Ovary (tissue), 9 donors: ENCODE data around the gene SLFN14. TPM values are rescaled to one million over a fixed set of nuclear protein-coding genes. Genes with fewer than 3 reads are reported as not detected.
"Not testable (repeated sequence)": the region's sequence is repeated elsewhere in the genome, so short reads cannot be mapped to it uniquely, and the experiment has no call there.

Experiments
- DNase-seq, 5 donors: peaks; one replicate each; pipeline ENCODE4 v3.0.0-alpha.2; 2019 to 2020
- H3K27ac ChIP-seq, 2 donors: fragments of 200-600 bp; one replicate each; pipeline versions ENCODE4 v1.5.1 to v1.8.0; 2019 to 2022
- H3K27me3 ChIP-seq: fragments of 200-600 bp; one replicate; pipeline ENCODE4 v1.8.0; 2022
- H3K36me3 ChIP-seq: fragments of 200-600 bp; sonication (generic); one replicate; pipeline ENCODE4 v1.5.1; 2019
- H3K4me1 ChIP-seq: one replicate; pipeline ENCODE4 v1.8.1; 2013; ENCODE audit warnings: mild to moderate bottlenecking, moderate library complexity; ENCODE audit not compliant: insufficient read depth
- H3K4me3 ChIP-seq: fragments of 200-600 bp; sonication (generic); one replicate; pipeline ENCODE4 v1.5.1; 2017
- H3K9me3 ChIP-seq, 2 donors: fragments of 200-600 bp in 1 of 2; sonication (generic) in 1 of 2; one replicate each; pipeline versions ENCODE4 v1.5.1 to v1.8.1; 2013 to 2019; ENCODE audit warnings: mild to moderate bottlenecking in 1 of 2, moderate library complexity in 1 of 2
- EP300 ChIP-seq: sonication (generic); formaldehyde crosslinking; IDR thresholded peaks from one replicate; pipeline ENCODE4 v1.6.1; 2017; ENCODE audit warnings: antibody characterized with exemption
- POLR2A ChIP-seq: fragments of 450-650 bp; IDR thresholded peaks from one replicate; pipeline ENCODE4 v1.6.1; 2017; ENCODE audit warnings: antibody characterized with exemption, mild to moderate bottlenecking, moderate library complexity
- WGBS, 3 donors: extraction: QIAGEN DNeasy Blood & Tissue Kit in 1 of 3; methylation state at CpG; one replicate each; pipeline versions ENCODE4 v1.1.5 to v1.1.7; 2013 to 2017; 5-methylcytosine and 5-hydroxymethylcytosine counted together
- intact Hi-C, 4 donors: fragments of 100-400 bp; cut with DNase I; formaldehyde crosslinking; loops; one replicate each; pipeline versions ENCODE4 v1.11.0 to v1.15.1; 2022 to 2023
- polyA plus RNA-seq, 2 donors: library from polyadenylated mRNA; stranded (reverse); fragments of 200-250 nt in 1 of 2; fragments of 350-450 nt in 1 of 2; fragmentation: Illumina TruSeq in 1 of 2; extraction: RNeasy Lipid Tissue Mini Kit (QIAGEN cat#74804) in 1 of 2; gene quantifications; one replicate each; pipeline ENCODE4 v1.2.3, GENCODE V29; 2013 to 2014
- total RNA-seq, 7 donors: library from RNA; depleted of rRNA in 2 of 7; stranded (reverse); fragments of >200 nt in 2 of 7; fragmentation: NEBNext Ultra II Directional in 3 of 7; extraction: Animal tissue kit (Norgen Biotek cat#: 25700) in 3 of 7; gene quantifications; one replicate each; pipeline versions ENCODE4 v1.1.0 to v1.2.4, GENCODE V29; 2016 to 2023
- TF ChIP-seq, protein P1 (sequence below), 3 donors: fragments of 450-650 bp in 2 of 3; fragments of 200-600 bp in 1 of 3; IDR thresholded peaks; one replicate each; pipeline versions ENCODE4 v1.5.1 to v1.8.0; 2016 to 2022; ENCODE audit warnings: antibody characterized with exemption in 3 of 3, mild to moderate bottlenecking in 1 of 3
- donor health status: DM: no; HTN: no; CAD: no; lungs with moderate emphysema.
- donor health status: DM: no; HTN: no; CAD: no.
- donor health status: Bipolar disorder and iron deficiency.
- donor health status: DM: yes; HTN: yes; CAD: no.
- donor health status: DM: no; HTN: no; CAD: no.
- donor health status: DM: yes; HTN: yes; CAD: no.

Gene SLFN14
- total and polyA plus RNA-seq, 9 donors, result not detected

DNA sequence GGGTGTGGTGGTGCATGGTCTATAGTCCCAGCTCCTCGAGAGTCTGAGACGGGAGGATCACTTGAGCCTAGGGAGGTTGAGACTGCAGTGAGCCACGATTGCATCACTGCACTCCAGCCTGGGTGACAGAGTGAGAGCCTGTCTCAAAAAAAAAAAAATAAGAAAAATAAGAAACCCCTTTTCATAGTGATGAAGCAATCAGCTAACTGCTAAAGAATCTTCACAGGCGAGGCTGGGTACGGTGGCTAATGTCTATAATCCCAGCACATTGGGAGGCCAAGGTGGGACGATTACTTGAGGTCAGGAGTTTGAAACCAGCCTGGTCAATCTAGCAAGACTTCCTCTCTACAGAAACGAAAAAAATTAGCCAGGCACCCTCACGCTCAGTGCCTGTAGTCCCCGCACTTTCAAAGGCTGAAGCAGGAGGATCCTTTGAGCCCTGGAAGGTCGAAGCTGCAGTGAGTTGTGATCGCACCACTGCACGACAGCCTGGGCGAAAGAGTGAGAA is 23.9 kb downstream of the SLFN14 start:
- no peak for DNase-seq
- Histone ChIP-seq H3K27ac (peak overlapping the region in 1 of 2 donors; percentile 48), H3K27me3 (no peaks in the 10 kb centered on the region), H3K4me3 (no peak overlapping the region), H3K36me3 (no peaks in the 10 kb centered on the region), H3K4me1 (no peaks in the 10 kb centered on the region), H3K9me3 (no peaks in the 10 kb centered on the region)
- intact Hi-C loops, result loop anchor here in 2 of 4 donors (10.0 kb wide), 2 partner anchors 222 to 362 kb away; no protein-coding TSS in a partner anchor
- WGBS, 3 donors, result 83 to 87% (median 87%) methylated on average over 13 of the region's 13 CpGs
- TF ChIP-seq POLR2A, result no peak
- TF ChIP-seq EP300, result no peak
- TF ChIP-seq, protein P1, sequence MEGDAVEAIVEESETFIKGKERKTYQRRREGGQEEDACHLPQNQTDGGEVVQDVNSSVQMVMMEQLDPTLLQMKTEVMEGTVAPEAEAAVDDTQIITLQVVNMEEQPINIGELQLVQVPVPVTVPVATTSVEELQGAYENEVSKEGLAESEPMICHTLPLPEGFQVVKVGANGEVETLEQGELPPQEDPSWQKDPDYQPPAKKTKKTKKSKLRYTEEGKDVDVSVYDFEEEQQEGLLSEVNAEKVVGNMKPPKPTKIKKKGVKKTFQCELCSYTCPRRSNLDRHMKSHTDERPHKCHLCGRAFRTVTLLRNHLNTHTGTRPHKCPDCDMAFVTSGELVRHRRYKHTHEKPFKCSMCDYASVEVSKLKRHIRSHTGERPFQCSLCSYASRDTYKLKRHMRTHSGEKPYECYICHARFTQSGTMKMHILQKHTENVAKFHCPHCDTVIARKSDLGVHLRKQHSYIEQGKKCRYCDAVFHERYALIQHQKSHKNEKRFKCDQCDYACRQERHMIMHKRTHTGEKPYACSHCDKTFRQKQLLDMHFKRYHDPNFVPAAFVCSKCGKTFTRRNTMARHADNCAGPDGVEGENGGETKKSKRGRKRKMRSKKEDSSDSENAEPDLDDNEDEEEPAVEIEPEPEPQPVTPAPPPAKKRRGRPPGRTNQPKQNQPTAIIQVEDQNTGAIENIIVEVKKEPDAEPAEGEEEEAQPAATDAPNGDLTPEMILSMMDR (IDR thresholded peaks at IDR 0.05), result no peak

DNA sequence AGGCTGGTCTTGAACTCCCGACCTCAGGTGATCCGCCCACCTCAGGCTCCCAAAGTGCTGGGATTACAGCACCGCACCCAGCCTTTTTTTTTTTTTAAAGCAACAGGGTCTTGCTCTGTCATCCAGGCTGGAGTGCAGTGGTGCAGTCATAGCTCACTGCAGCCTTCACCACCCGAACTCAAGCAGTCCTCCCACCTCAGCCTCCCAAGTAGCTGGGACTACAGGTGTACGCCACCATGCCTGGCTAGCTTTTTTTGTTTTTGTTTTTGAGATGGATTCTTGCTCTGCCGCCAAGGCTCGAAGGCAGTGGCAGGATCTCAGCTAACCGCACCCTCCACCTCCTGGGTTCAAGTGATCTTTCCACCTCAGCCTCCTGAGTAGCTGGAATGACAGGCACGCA is 25.2 kb downstream of the SLFN14 start:
- 87 to 90% (median 89%) methylated on average over 9 of the region's 9 CpGs for WGBS, 3 donors
- H3K4me3 ChIP-seq, DNase-seq, H3K36me3 ChIP-seq, H3K9me3 ChIP-seq, H3K27ac ChIP-seq, H3K4me1 ChIP-seq, H3K27me3 ChIP-seq: not testable (repeated sequence)
- intact Hi-C loops, result loop anchor here in 2 of 4 donors (10.0 kb wide), 2 partner anchors 221 to 361 kb away; no protein-coding TSS in a partner anchor

DNA sequence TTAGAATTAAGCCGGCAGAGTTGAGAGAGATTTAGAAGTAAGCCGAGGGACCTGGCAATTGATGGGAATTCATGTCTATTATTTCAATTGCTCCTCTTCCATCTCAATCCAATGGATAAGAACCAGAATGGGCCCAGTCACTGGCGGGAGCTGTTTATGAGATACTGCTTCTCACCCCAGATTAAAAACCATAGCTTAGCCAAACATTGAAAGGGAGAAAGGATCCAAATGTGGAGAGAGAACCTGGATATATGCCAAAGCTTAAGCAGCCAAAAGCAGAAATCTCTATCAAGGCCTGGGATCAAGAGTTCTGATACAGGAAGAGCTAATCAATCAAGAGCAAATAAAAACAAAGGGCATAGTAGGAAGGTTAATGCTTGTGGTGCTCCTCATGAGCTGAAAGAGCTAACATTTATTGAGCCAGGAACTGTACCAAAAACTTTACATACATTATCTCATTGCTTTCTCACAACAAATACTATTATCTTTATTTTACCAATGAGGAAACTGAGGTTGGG is 26.0 kb downstream of the SLFN14 start:
- 70 to 82% (median 72%) methylated on average over 3 of the region's 3 CpGs for WGBS, 3 donors
- no peaks in the 10 kb centered on the region for H3K27me3 ChIP-seq
- intact Hi-C loops, result loop anchor here in 3 of 4 donors (5.0 to 10.0 kb wide), 3 partner anchors 220 to 360 kb away; no protein-coding TSS in a partner anchor
- TF ChIP-seq, protein P1 (IDR thresholded peaks at IDR 0.05), result no peak
- no peak for TF ChIP-seq POLR2A
- DNase-seq, result no peak
- H3K9me3 ChIP-seq, result no peaks in the 10 kb centered on the region
- no peaks in the 10 kb centered on the region for H3K36me3 ChIP-seq
- no peak overlapping the region for H3K27ac ChIP-seq
- H3K4me1 ChIP-seq, result no peaks in the 10 kb centered on the region
- H3K4me3 ChIP-seq, result no peak overlapping the region

DNA sequence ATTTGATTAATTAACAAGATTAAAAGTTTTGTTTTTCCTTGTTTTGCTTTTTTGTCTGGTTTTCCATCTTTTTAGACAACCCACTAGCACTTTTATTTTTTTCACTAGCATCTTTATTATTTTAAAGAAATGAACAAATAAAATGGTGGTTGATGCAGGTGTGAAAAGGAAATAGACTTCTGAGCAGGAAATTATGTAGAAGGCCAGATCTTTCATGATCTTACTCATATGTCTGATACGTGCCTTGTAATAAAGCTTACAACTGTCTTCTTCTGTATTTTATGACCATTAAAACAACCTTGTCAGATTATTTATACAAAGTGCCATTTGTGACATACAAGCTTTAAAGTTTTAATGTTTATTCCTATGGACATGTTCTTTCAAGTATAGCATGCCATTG is 29.5 kb downstream of the SLFN14 start:
- no peaks in the 10 kb centered on the region for H3K27me3 ChIP-seq
- intact Hi-C loops, result loop anchor here in 3 of 4 donors (5.0 to 10.0 kb wide), 3 partner anchors 216 to 356 kb away; no protein-coding TSS in a partner anchor
- no peaks in the 10 kb centered on the region for H3K9me3 ChIP-seq
- TF ChIP-seq EP300 (no peak), POLR2A (no peak)
- TF ChIP-seq, protein P1 (IDR thresholded peaks at IDR 0.05), result no peak
- H3K27ac ChIP-seq, result no peak overlapping the region
- 72 to 73% (median 72%) methylated on average over 1 of the region's 1 CpG for WGBS, 3 donors
- no peak overlapping the region for H3K4me3 ChIP-seq
- H3K4me1 ChIP-seq, result no peaks in the 10 kb centered on the region
- no peaks in the 10 kb centered on the region for H3K36me3 ChIP-seq
- DNase-seq, result no peak

DNA sequence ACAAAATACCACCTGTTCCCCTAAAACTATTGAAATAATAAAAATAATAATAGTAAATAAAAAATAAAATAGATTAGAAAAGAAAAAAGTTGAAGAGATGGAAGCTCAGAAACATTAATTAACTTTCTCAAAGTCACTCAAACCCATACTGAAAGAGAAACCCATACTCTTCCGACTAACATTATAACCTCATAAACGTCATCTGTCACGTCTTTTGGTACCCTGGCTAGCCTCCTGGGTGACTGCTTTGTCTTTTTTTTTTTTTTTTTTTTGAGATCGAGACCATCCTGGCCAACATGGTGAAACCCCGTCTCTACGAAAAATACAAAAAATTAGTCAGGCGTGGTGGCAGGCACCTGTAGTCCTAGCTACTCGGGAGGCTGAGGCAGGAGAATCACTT is 30.8 kb downstream of the SLFN14 start:
- 85 to 87% (median 86%) methylated on average over 8 of the region's 8 CpGs for WGBS, 3 donors
- Histone ChIP-seq H3K27me3 (no peaks in the 10 kb centered on the region), H3K9me3 (no peaks in the 10 kb centered on the region), H3K4me1 (no peaks in the 10 kb centered on the region), H3K27ac (no peak overlapping the region), H3K36me3 (no peaks in the 10 kb centered on the region), H3K4me3 (no peak overlapping the region)
- intact Hi-C loops, result loop anchor here in 3 of 4 donors (5.0 to 10.0 kb wide), 3 partner anchors 215 to 355 kb away; no protein-coding TSS in a partner anchor
- TF ChIP-seq, protein P1 (IDR thresholded peaks at IDR 0.05), result no peak
- no peak for TF ChIP-seq EP300
- no peak for TF ChIP-seq POLR2A
- DNase-seq, result no peak

DNA sequence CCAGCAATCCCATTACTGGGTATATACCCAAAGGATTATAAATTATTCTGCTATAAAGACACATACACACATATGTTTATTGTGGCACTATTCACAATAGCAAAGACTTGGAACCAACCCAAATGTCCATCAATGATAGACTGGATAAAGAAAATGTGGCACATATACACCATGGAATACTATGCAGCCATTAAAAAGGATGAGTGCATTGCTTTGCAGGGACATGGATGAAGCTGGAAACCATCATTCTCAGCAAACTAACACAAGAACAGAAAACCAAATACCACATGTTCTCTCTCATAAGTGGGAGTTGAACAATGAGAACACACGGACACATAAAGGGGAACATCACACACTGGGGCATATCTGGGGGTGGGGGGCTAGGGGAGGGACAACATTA is 31.3 kb downstream of the SLFN14 start:
- WGBS, 3 donors, result 82 to 93% (median 92%) methylated on average over 1 of the region's 1 CpG
- H3K36me3 ChIP-seq, H3K27me3 ChIP-seq, intact Hi-C loops, H3K4me1 ChIP-seq, H3K9me3 ChIP-seq, H3K4me3 ChIP-seq, H3K27ac ChIP-seq, DNase-seq: not testable (repeated sequence)
